ENCODE measurements around the gene TMUB1.

Gene TMUB1, protein sequence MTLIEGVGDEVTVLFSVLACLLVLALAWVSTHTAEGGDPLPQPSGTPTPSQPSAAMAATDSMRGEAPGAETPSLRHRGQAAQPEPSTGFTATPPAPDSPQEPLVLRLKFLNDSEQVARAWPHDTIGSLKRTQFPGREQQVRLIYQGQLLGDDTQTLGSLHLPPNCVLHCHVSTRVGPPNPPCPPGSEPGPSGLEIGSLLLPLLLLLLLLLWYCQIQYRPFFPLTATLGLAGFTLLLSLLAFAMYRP

DNA sequence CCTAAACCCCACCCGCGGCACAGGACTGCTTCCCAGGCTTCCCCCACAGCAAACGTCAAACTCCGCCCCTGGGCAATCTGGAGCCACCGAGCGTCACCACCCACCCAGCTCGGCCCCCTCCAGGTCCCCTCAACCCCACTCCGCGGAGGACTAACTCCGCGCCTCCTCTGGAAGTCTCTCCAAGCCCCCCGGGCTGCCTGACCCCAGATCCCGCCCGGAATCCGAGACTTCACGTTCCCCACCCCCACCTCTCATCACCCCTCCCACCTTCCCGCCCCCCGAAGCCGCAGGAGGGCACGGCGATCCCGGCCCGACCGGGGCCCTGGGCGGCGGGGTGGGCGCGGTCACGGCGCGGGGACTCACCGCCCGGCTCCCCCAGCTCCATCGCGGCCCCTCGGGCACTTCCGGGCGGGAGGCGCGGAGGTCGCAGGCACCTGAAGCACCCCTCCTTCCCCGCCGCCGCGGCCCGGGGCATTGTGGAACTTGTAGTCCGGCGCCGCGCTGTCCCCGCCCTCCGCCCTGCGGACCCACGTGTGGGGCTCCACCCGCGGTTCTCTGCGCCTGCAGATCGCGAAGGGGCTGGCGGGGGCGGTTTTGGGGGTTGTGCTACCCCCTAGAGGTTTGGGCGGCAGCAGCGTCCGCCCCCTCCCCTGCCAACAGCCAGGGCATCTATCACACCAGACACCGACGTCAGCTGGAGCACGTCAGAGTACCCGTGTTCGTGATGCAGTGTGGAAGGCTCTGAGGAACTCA lies at the start of gene TMUB1:
TMUB1 (minus strand) TSS at position 423 of the 753 bp plus-strand sequence. CDS start 930 bp downstream, outside the sequence.
- in situ Hi-C loops (cut with MboI; ENCODE audit: low sequenced_read_pairs) = no loop called here

- in situ Hi-C loops (cut with MboI; ENCODE audit: low sequenced_read_pairs) = no loop called here
These were observed 49.3 kb upstream of the TMUB1 start for GRCh38 chr7:151132461-151133205.

DNA sequence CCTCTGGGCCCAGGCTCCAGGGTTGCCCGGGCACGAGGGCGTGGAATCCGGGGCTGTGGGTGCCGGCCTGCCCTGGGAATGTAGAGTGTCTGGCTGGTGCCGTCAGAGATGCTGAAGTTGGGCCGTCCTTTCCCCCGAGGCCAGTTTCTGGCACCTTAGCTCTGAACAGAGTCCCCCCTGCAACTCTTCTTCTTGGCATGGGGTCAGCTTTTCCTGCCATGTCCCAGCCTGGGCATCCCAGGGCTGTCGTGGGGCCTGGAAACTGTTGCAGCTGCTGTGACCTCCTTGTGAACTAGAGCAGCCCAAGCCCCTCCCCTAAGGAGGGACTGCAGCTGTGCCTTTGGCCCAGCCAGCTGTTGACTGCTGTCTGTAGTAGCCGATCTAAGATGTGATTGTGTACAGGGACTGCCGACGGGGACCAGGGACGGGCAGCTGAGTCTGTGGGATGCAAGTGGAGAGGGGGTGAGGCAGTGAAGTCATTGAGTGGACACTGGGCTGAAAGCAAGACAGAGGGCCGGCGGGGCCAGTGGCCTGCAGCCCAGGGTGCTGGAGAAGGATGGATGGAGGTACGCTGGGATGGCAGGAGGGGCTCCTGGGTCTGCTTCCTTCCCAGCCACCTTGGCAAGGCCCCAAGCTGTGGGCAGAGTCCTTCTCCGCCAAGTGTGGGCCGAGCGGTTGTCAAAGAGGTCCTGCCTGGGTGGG lies 48.5 kb upstream of the TMUB1 start:
- in situ Hi-C loops (cut with MboI; ENCODE audit: low sequenced_read_pairs) = no loop called here

DNA sequence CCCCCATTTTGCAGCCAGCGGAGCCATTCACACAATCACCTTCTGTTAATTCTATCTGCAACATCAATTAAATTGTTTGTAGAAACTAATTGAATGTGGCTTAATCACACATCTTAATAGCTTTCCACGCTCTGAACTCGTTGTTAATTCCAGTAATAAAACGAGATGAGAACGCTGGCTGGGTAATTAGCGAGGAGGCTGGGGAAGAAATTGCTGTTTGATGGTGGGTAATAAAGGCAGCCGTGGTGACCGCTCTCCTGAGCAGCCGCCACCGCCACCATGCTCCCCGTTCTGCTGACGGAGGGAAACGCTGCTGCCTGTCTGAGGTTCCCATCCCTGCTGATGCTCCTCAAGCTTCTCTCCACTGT lies 47.9 kb upstream of the TMUB1 start:
- in situ Hi-C loops (cut with MboI; ENCODE audit: low sequenced_read_pairs) = no loop called here

GRCh38 chr7:151130741-151131157 lies 47.5 kb upstream of the TMUB1 start:
- in situ Hi-C loops (cut with MboI; ENCODE audit: low sequenced_read_pairs) = no loop called here

- in situ Hi-C loops (cut with MboI; ENCODE audit: low sequenced_read_pairs) = no loop called here
These were observed 46.8 kb upstream of the TMUB1 start for GRCh38 chr7:151129960-151130591.

- in situ Hi-C loops (cut with MboI; ENCODE audit: low sequenced_read_pairs) = no loop called here
These were observed 46.0 kb upstream of the TMUB1 start for GRCh38 chr7:151129117-151129959.

GRCh38 chr7:151128716-151129115 lies 45.4 kb upstream of the TMUB1 start:
- in situ Hi-C loops (cut with MboI; ENCODE audit: low sequenced_read_pairs) = no loop called here

GRCh38 chr7:151128144-151128543 lies 44.9 kb upstream of the TMUB1 start:
- in situ Hi-C loops (cut with MboI; ENCODE audit: low sequenced_read_pairs) = no loop called here

GRCh38 chr7:151126491-151127137 lies 43.3 kb upstream of the TMUB1 start:
- in situ Hi-C loops (cut with MboI; ENCODE audit: low sequenced_read_pairs) = no loop called here

GRCh38 chr7:151125846-151126481 lies 42.7 kb upstream of the TMUB1 start:
- in situ Hi-C loops (cut with MboI; ENCODE audit: low sequenced_read_pairs) = no loop called here

DNA sequence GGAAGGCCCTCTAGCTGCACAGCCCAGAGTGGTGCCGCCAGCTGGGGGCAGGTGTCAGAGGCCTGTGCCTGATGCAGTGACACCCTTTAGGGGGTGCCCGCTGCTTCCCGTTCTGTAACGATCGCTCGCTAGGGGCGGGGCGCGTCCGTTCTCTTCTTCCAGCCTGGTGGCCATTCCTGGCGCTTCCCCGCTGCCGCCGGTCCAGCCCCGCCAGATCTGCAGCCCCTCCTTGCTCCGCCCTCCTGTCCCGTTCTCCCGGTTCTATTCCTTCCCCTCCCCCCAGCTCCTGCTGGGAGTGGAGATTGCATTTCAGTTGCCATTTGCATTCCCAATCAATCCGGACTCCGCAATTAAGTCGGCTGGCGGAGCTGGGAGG lies 42.2 kb upstream of the TMUB1 start:
- in situ Hi-C loops (cut with MboI; ENCODE audit: low sequenced_read_pairs) = no loop called here

- in situ Hi-C loops (cut with MboI; ENCODE audit: low sequenced_read_pairs) = no loop called here
These were observed 41.7 kb upstream of the TMUB1 start for GRCh38 chr7:151124899-151125399.

DNA sequence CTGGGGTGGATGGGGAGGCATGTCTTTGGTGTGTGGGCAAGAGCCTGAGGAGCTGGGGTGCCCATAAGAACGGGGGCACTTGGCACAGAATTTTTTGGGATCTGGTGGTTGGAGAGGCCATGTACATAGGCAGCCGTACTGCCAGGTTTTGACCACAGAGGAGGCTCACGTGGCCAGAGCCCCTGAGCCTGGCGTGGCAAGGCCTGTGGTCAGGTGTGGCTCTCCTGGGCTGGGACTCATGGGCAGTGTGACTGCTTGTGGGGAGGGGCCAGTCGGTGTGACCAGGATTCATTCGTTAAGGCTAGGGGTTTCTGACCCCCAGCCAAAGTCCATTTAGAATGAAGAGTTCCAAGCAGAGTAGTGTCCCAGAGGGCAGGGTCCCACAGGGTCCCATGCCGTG lies 41.2 kb upstream of the TMUB1 start:
- in situ Hi-C loops (cut with MboI; ENCODE audit: low sequenced_read_pairs) = no loop called here

GRCh38 chr7:151123822-151124464 lies 40.6 kb upstream of the TMUB1 start:
- in situ Hi-C loops (cut with MboI; ENCODE audit: low sequenced_read_pairs) = no loop called here

DNA sequence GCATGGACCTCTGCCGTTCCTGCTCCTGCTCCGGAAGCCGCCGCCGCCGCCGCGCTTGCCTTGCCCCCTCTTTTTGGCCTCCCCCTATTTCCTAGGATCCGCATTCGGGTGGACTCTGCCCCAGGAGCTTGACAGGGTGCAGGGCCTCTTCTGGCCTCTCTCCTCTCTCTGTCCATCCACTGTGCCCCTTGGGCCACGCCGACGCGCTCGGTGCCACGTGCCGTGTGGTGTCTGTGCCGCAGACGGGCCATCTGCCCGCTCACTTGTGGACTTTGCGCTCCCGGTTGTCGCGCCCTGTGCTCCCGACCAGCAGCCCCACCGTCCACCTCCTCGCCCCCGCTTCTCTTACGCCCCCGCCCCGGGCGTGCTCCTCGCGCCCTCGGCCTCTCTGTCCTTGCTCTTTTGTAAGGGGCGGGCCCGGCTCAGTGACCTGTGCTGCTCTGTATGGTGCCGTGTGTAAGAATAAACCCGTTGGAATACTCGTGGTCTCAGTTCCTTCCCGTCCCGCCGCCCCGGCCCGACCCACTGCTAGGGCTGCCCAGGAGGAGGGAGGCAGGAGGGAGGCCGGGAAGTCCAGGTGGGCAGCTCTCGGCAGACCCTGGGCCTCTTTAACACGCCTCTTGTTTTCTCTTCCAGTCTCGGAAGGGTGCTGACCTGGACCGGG lies 40.0 kb upstream of the TMUB1 start:
- in situ Hi-C loops (cut with MboI; ENCODE audit: low sequenced_read_pairs) = no loop called here

GRCh38 chr7:151122796-151123157 lies 39.5 kb upstream of the TMUB1 start:
- in situ Hi-C loops (cut with MboI; ENCODE audit: low sequenced_read_pairs) = no loop called here

DNA sequence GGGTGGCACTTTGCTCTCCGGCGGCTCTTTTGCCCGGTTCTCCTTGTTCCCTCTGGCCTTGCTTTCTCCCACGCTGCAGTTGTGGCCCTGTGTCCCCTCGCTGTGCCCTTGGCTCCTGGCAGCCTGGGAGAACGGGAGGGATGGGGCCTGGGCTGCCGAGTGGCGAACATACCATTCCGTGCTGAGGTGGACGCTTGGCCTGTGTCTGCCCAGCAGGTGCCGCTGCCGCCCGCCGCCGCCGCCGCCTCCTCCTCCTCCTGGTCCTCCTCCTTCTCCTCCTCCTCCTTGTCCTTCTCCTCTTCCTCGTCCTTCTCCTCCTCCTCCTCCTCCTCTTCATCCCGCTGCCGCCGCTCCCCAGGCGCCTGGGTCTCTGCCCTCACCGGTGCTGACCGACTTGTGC lies 39.0 kb upstream of the TMUB1 start:
- in situ Hi-C loops (cut with MboI; ENCODE audit: low sequenced_read_pairs) = no loop called here

All from HL-60/S4 (cell line).